NCI-H774 (cell line): ENCODE measurements around the gene VTI1A.

Experiments used
- DNase-seq: peaks from one replicate; lab custom pipeline; 2025; lab: John Stamatoyannopoulos, UW

The VTI1A gene

GRCh38 chr10:112679392-112679791, 232.4 kb downstream of the VTI1A start:
- no peak for DNase-seq

- DNase-seq, result no peak
Measured at GRCh38 chr10:112680586-112680985, 233.6 kb downstream of the VTI1A start.

GRCh38 chr10:112687647-112688046, 240.6 kb downstream of the VTI1A start:
- DNase-seq, result no peak

- DNase-seq, result no peak
Measured at GRCh38 chr10:112689327-112690072, 242.5 kb downstream of the VTI1A start.

GRCh38 chr10:112695539-112695938, 248.5 kb downstream of the VTI1A start:
- DNase-seq, result no peak

GRCh38 chr10:112696592-112696991, 249.6 kb downstream of the VTI1A start:
- DNase-seq, result no peak

- DNase-seq, result no peak
Measured at GRCh38 chr10:112698133-112698817, 251.3 kb downstream of the VTI1A start.

GRCh38 chr10:112698818-112699164, 251.8 kb downstream of the VTI1A start:
- no peak for DNase-seq

- no peak for DNase-seq
Measured at GRCh38 chr10:112700215-112700671, 253.2 kb downstream of the VTI1A start.

- DNase-seq, result no peak
Measured at GRCh38 chr10:112701211-112701877, 254.3 kb downstream of the VTI1A start.

GRCh38 chr10:112701878-112702255, 254.9 kb downstream of the VTI1A start:
- no peak for DNase-seq

GRCh38 chr10:112706577-112706976, 259.6 kb downstream of the VTI1A start:
- no peak for DNase-seq

GRCh38 chr10:112708461-112708860, 261.4 kb downstream of the VTI1A start:
- no peak for DNase-seq

GRCh38 chr10:112710528-112710927, 263.5 kb downstream of the VTI1A start:
- DNase-seq, result no peak

GRCh38 chr10:112711366-112711765, 264.4 kb downstream of the VTI1A start:
- DNase-seq, result no peak

- DNase-seq, result no peak
Measured at GRCh38 chr10:112712536-112712935, 265.5 kb downstream of the VTI1A start.

GRCh38 chr10:112713411-112713810, 266.4 kb downstream of the VTI1A start:
- no peak for DNase-seq

- no peak for DNase-seq
Measured at GRCh38 chr10:112715581-112715980, 268.6 kb downstream of the VTI1A start.

GRCh38 chr10:112716076-112716475, 269.1 kb downstream of the VTI1A start:
- no peak for DNase-seq

- no peak for DNase-seq
Measured at GRCh38 chr10:112716924-112717413, 270.0 kb downstream of the VTI1A start.

GRCh38 chr10:112720178-112720577, 273.2 kb downstream of the VTI1A start:
- no peak for DNase-seq

GRCh38 chr10:112721080-112721698, 274.2 kb downstream of the VTI1A start:
- no peak for DNase-seq
